A549 (cell line): Measurements from ENCODE around the gene GSS. TPM values are rescaled to one million over a fixed set of nuclear protein-coding genes. Genes with fewer than 3 reads are reported as not detected.
A peak's percentile ranks its signal among the peaks of the same experiment; 100 is the strongest.
"Not testable (repeated sequence)": the region's sequence is repeated elsewhere in the genome, so short reads cannot be mapped to it uniquely, and the experiment has no call there.

ENCODE experiments used
- ATAC-seq, 2 experiments: fragments of 200-7000 bp in 1 of 2; fragments of >200 bp in 1 of 2; cut with Nextera tagmentation in 1 of 2; cut with Tn5 transposase in 1 of 2; 3 replicates each; pipeline versions ENCODE4 v1.8.0 to v1.9.1; 2018 to 2020; ENCODE audit warnings: mild to moderate bottlenecking in 1 of 2, moderate library complexity in 1 of 2
- CTCF ChIA-PET: fragments of 300-600 bp; sonication (Branson Sonifier 250); formaldehyde crosslinking; extraction: SDS; loops from one replicate; lab custom pipeline; 2021; ENCODE audit warnings: antibody characterized with exemption, inconsistent platforms; lab: Yijun Ruan, JAX
- POLR2A ChIA-PET: fragments of 350-600 bp; formaldehyde crosslinking; extraction: SDS; loops from one replicate; lab custom pipeline; 2021; ENCODE audit warnings: antibody characterized with exemption, inconsistent platforms; lab: Yijun Ruan, JAX
- DNase-seq, 2 experiments: peaks; one replicate each; pipeline versions ENCODE4 v3.0.0 to v3.0.0-alpha.2; 2011 to 2016; ENCODE audit warnings: low read depth in 1 of 2, low spot score in 1 of 2
- FAIRE-seq: peaks from 2 replicates; lab custom pipeline; 2011; peaks lifted over from hg19 to GRCh38; lab: Jason Lieb, UNC
- H3K27ac ChIP-seq, 2 experiments: fragments of >200 bp; sonication (Bioruptor Twin); formaldehyde crosslinking; 3 replicates each; pipeline ENCODE4 v1.5.1; 2016 to 2017
- H3K4me1 ChIP-seq: fragments of >200 bp; sonication (Bioruptor Twin); formaldehyde crosslinking; 3 replicates; pipeline ENCODE4 v1.6.1; 2016
- H3K4me2 ChIP-seq: fragments of >200 bp; sonication (Bioruptor Twin); formaldehyde crosslinking; 3 replicates; pipeline ENCODE4 v1.6.1; 2016
- H3K4me3 ChIP-seq: fragments of >200 bp; sonication (Bioruptor Twin); formaldehyde crosslinking; 3 replicates; pipeline ENCODE4 v1.5.1; 2016
- H3K9me3 ChIP-seq: fragments of >200 bp; sonication (Bioruptor Twin); formaldehyde crosslinking; 3 replicates; pipeline ENCODE4 v1.6.1; 2016
- CEBPB ChIP-seq, 2 experiments: fragments of >200 bp in 1 of 2; sonication (Bioruptor Twin) in 1 of 2; formaldehyde crosslinking in 1 of 2; IDR thresholded peaks; 2 replicates each; pipeline ENCODE4 v1.6.1; 2012 to 2016
- EHF ChIP-seq: fragments of 250-450 bp; sonication (Bioruptor Pico); IDR thresholded peaks from 2 replicates; pipeline ENCODE4 v1.5.0; 2020; ENCODE audit warnings: mild to moderate bottlenecking
- EP300 ChIP-seq, 2 experiments: fragments of >200 bp; sonication (Bioruptor Twin); formaldehyde crosslinking; IDR thresholded peaks; 2 replicates in 1 of 2; 3 replicates in 1 of 2; pipeline ENCODE4 v1.6.1; 2016 to 2017
- FOSL2 ChIP-seq, 2 experiments: fragments of 450-650 bp in 1 of 2; fragments of >200 bp in 1 of 2; sonication (Bioruptor Twin) in 1 of 2; formaldehyde crosslinking; IDR thresholded peaks; 2 replicates each; pipeline versions ENCODE4 v1.5.0 to v1.6.1; 2016 to 2020; ENCODE audit warnings: mild to moderate bottlenecking in 1 of 2, moderate library complexity in 1 of 2
- HOXB5 ChIP-seq: fragments of 250-450 bp; sonication (Bioruptor Pico); IDR thresholded peaks from 2 replicates; pipeline ENCODE4 v1.5.0; 2020; ENCODE audit warnings: mild to moderate bottlenecking, moderate library complexity
- JUN ChIP-seq, 2 experiments: fragments of >200 bp; sonication (Bioruptor Twin); formaldehyde crosslinking; IDR thresholded peaks; 2 replicates in 1 of 2; 3 replicates in 1 of 2; pipeline ENCODE4 v1.6.1; 2016 to 2017
- JUNB ChIP-seq: fragments of >200 bp; sonication (Bioruptor Twin); formaldehyde crosslinking; IDR thresholded peaks from 2 replicates; pipeline ENCODE4 v1.6.1; 2016
- MAFK ChIP-seq: fragments of 450-650 bp; IDR thresholded peaks from 2 replicates; pipeline ENCODE4 v1.6.1; 2014; ENCODE audit not compliant: partially characterized antibody
- MAZ ChIP-seq: fragments of 150-350 bp; IDR thresholded peaks from 2 replicates; pipeline ENCODE4 v1.6.1; 2014; ENCODE audit warnings: antibody characterized with exemption, low read depth, low read length, borderline replicate concordance
- NFE2L2 ChIP-seq: fragments of 150-350 bp; conservative IDR thresholded peaks from 2 replicates; pipeline ENCODE4 v1.6.1; 2014; ENCODE audit warnings: low read length
- PHF8 ChIP-seq: fragments of 200-600 bp; sonication (generic); IDR thresholded peaks from 2 replicates; pipeline ENCODE4 v1.6.1; 2016; ENCODE audit warnings: low read depth, mild to moderate bottlenecking, antibody characterized with exemption, moderate library complexity, borderline replicate concordance
- POLR2A ChIP-seq: IDR thresholded peaks from 2 replicates; pipeline ENCODE4 v1.6.1; 2012; ENCODE audit warnings: mild to moderate bottlenecking, low read length
- RAD21 ChIP-seq, 2 experiments: fragments of >200 bp in 1 of 2; sonication (Bioruptor Twin) in 1 of 2; formaldehyde crosslinking in 1 of 2; IDR thresholded peaks in 1 of 2; conservative IDR thresholded peaks in 1 of 2; 2 replicates in 1 of 2; 3 replicates in 1 of 2; pipeline ENCODE4 v1.6.1; 2012 to 2018; ENCODE audit warnings: inconsistent platforms in 1 of 2
- RFX5 ChIP-seq: fragments of 450-650 bp; IDR thresholded peaks from 2 replicates; pipeline ENCODE4 v1.7.1; 2014; ENCODE audit warnings: antibody characterized with exemption, mild to moderate bottlenecking, moderate library complexity
- SREBF2 ChIP-seq: fragments of 450-650 bp; IDR thresholded peaks from 2 replicates; pipeline ENCODE4 v1.6.1; 2014; ENCODE audit warnings: mild to moderate bottlenecking, moderate library complexity
- TFCP2L1 ChIP-seq: fragments of 250-450 bp; sonication (Bioruptor Pico); IDR thresholded peaks from 2 replicates; pipeline ENCODE4 v1.5.0; 2021; ENCODE audit warnings: mild to moderate bottlenecking
- USF2 ChIP-seq: fragments of 450-650 bp; IDR thresholded peaks from 2 replicates; pipeline ENCODE4 v1.6.1; 2014; ENCODE audit warnings: antibody characterized with exemption
- ZNF302 ChIP-seq: fragments of 250-450 bp; sonication (Bioruptor Pico); IDR thresholded peaks from 2 replicates; pipeline ENCODE4 v1.9.0; 2021; ENCODE audit warnings: inconsistent platforms, mild to moderate bottlenecking, moderate library complexity
- WGBS: methylation state at CpG from one replicate; pipeline ENCODE4 v1.1.6; 2017; ENCODE audit errors: missing lambda C conversion rate; 5-methylcytosine and 5-hydroxymethylcytosine counted together
- polyA plus RNA-seq, 4 experiments: library from polyadenylated mRNA; depleted of rRNA in 3 of 4; stranded (reverse); fragments of >200 nt; fragmentation: RNase III in 1 of 4; extraction: RNeasy Plus Mini Kit Qiagen cat#74134 plus additional on column Dnase treatment in 1 of 4; gene quantifications; 2 replicates in 3 of 4; 3 replicates in 1 of 4; pipeline ENCODE4 v1.2.3, GENCODE V29; 2011 to 2017
- TF ChIP-seq, protein P1 (sequence below): fragments of 150-350 bp; IDR thresholded peaks from 2 replicates; pipeline ENCODE4 v1.6.1; 2014; ENCODE audit warnings: low read depth, mild to moderate bottlenecking, low read length

The GSS gene
- polyA plus RNA-seq, 2 of the 4 experiments (the other 2 are of a cell fraction) = 57.1 to 92.4 TPM

- FAIRE-seq = no peak
- ATAC-seq = peak; percentile 94 to 96
- ChIA-PET POLR2A (interaction anchor here (0.7 to 1.3 kb wide), 3 partner anchors 31 to 369 kb away, joined by 3 to 5 read pairs (median 5); no protein-coding TSS in a partner anchor), CTCF (interaction anchor here (1.3 to 3.3 kb wide), 2 partner anchors 22 to 33 kb away, joined by 3 to 15 read pairs; no protein-coding TSS in a partner anchor)
- TF ChIP-seq FOSL2 (IDR thresholded peaks at IDR 0.05) = no peak
- peak; percentile 23; the same call in 1 of the 2 replicates for TF ChIP-seq FOSL2 (CRISPR knock-in tag; IDR thresholded peaks at IDR 0.05)
- TF ChIP-seq EP300 (IDR thresholded peaks at IDR 0.05) = peak in 1 of 2 experiments; percentile 35; a peak in 1 of 5 replicates
- TF ChIP-seq JUNB = peak; percentile 30; the same call in 1 of the 2 replicates
- 0 out of 5 replicates have a peak, but pooled peaks of 1 of the 2 experiments have one; percentile 2 for TF ChIP-seq RAD21 (conservative IDR thresholded peaks at IDR 0.05 in 1 of 2, IDR thresholded peaks at IDR 0.05 in 1 of 2)
- TF ChIP-seq JUN (IDR thresholded peaks at IDR 0.05) = peak in 1 of 2 experiments; percentile 21; a peak in 1 of 5 replicates
- TF ChIP-seq SREBF2 = no peak
- Histone ChIP-seq H3K4me2 (peak overlapping the region; percentile 63), H3K4me3 (no peak overlapping the region), H3K27ac (peak overlapping the region; percentile 67 to 83), H3K9me3 (no peaks in the 10 kb centered on the region), H3K4me1 (peaks cover 20% of the 10 kb centered on the region)
- DNase-seq = peak; percentile 63 to 74
- 29% methylated on average over 7 of the region's 7 CpGs for WGBS
These were observed 47.8 kb downstream of the GSS start for GRCh38 chr20:34907616-34908469.

GRCh38 chr20:34904202-34904621, 51.4 kb downstream of the GSS start:
- Histone ChIP-seq H3K4me3 (no peak overlapping the region), H3K27ac (no peak overlapping the region), H3K4me2 (no peak overlapping the region), H3K9me3 (no peaks in the 10 kb centered on the region), H3K4me1 (peaks cover 25% of the 10 kb centered on the region)
- CTCF ChIA-PET = interaction anchor here (0.6 to 2.2 kb wide), 5 partner anchors 23 to 304 kb away, joined by 3 to 7 read pairs (median 4); partner anchors contain the start of genes GSS and MYH7B
- DNase-seq (no peak), ATAC-seq (no peak), FAIRE-seq (no peak)
- WGBS = 60% methylated on average over 3 of the region's 3 CpGs
- POLR2A ChIA-PET = no interaction called here
- TF ChIP-seq NFE2L2 = no peak

GRCh38 chr20:34898731-34899130, 56.9 kb downstream of the GSS start:
- FAIRE-seq, ATAC-seq, H3K27ac ChIP-seq, DNase-seq, H3K4me1 ChIP-seq, POLR2A ChIA-PET, H3K9me3 ChIP-seq, H3K4me2 ChIP-seq, H3K4me3 ChIP-seq: not testable (repeated sequence)
- 93% methylated on average over 6 of the region's 26 CpGs for WGBS
- CTCF ChIA-PET = interaction anchor here (1.0 to 1.6 kb wide), 3 partner anchors 25 to 129 kb away, joined by 3 read pairs; partner anchors contain the start of genes GSS and MYH7B

GRCh38 chr20:34898129-34898528, 57.5 kb downstream of the GSS start:
- ATAC-seq, H3K4me1 ChIP-seq, POLR2A ChIA-PET, H3K27ac ChIP-seq, FAIRE-seq, H3K4me2 ChIP-seq, DNase-seq, H3K9me3 ChIP-seq, H3K4me3 ChIP-seq: not testable (repeated sequence)
- 100% methylated on average over 3 of the region's 3 CpGs for WGBS
- CTCF ChIA-PET = interaction anchor here (1.1 to 1.6 kb wide), 2 partner anchors 24 to 129 kb away, joined by 3 read pairs; no protein-coding TSS in a partner anchor

DNA sequence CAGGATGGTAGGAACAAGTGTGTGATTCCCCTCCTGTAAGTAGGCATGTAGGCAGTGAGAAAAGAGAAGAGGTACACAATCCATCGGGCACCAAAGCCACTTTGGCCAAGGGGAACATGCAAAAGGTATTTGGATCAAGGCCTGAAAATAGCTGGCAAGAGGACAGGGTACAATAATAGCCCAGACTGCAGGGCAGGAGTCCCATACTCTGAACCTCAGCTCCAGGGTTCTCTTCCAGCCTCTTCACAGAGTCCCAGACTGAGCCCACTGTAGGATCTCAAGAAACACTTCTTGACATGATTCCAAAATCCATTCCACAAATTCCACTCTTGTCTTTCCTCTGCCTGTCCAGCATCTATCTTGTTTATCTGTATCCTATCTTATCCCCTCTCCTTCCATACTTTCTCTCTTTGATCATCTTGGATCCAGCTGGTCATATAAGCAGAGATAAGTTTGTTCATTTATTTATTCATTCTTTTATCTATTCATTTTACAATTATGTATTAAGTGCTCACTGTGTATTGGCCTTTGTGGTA, 59.5 kb downstream of the GSS start:
- Histone ChIP-seq H3K27ac (no peak overlapping the region), H3K4me1 (peaks cover 13% of the 10 kb centered on the region; the same call in 2 of the 3 replicates), H3K9me3 (no peaks in the 10 kb centered on the region), H3K4me3 (no peak overlapping the region), H3K4me2 (no peak overlapping the region)
- ChIA-PET CTCF (interaction anchor here (0.7 to 1.5 kb wide), 2 partner anchors 22 to 77 kb away, joined by 3 to 5 read pairs; no protein-coding TSS in a partner anchor), POLR2A (no interaction called here)
- WGBS = 5% methylated on average over 1 of the region's 1 CpG
- no peak for DNase-seq
- no peak for FAIRE-seq
- no peak for ATAC-seq
- TF ChIP-seq NFE2L2 (no peak), CEBPB (IDR thresholded peaks at IDR 0.05) (no peak), ZNF302 (CRISPR knock-in tag) (no peak), PHF8 (no peak), POLR2A (no peak), EHF (CRISPR knock-in tag) (no peak), HOXB5 (CRISPR knock-in tag) (no peak), USF2 (no peak), MAFK (no peak), TFCP2L1 (CRISPR knock-in tag) (no peak), MAZ (no peak), RFX5 (no peak)
- TF ChIP-seq, protein P1, sequence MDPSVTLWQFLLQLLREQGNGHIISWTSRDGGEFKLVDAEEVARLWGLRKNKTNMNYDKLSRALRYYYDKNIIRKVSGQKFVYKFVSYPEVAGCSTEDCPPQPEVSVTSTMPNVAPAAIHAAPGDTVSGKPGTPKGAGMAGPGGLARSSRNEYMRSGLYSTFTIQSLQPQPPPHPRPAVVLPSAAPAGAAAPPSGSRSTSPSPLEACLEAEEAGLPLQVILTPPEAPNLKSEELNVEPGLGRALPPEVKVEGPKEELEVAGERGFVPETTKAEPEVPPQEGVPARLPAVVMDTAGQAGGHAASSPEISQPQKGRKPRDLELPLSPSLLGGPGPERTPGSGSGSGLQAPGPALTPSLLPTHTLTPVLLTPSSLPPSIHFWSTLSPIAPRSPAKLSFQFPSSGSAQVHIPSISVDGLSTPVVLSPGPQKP = no peak
